Stimulated activated CD8-positive, alpha-beta memory T cell treated with anti-CD3 and anti-CD28 coated beads, Interleukin-15, amount 100 ng/mL, for 4 hours (primary cell): ENCODE measurements around the gene PRMT1.
"Not testable (repeated sequence)": the region's sequence is repeated elsewhere in the genome, so short reads cannot be mapped to it uniquely, and the experiment has no call there.

Experiments
- DNase-seq, 2 donors: peaks; one replicate each; pipeline ENCODE4 v3.0.0-alpha.2; 2020; ENCODE audit warnings: low read depth in 2 of 2

The PRMT1 gene

GRCh38 chr19:49677231-49677900 is at the start of gene PRMT1:
Gene PRMT1 (plus strand): TSS chr19:49677271. CDS start chr19:49677281, 10 bp downstream.
- peak in 1 of 2 donors; percentile 34 for DNase-seq

- no peak for DNase-seq
Observed at GRCh38 chr19:49629659-49630058, 47.4 kb upstream of the PRMT1 start.

GRCh38 chr19:49631014-49631588 is 46.0 kb upstream of the PRMT1 start:
- DNase-seq, result no peak

- no peak for DNase-seq
Observed at GRCh38 chr19:49631610-49632192, 45.4 kb upstream of the PRMT1 start.

- no peak for DNase-seq
Observed at GRCh38 chr19:49632576-49632975, 44.5 kb upstream of the PRMT1 start.

- not testable (repeated sequence) for DNase-seq
Observed at GRCh38 chr19:49633273-49633672, 43.8 kb upstream of the PRMT1 start.

- no peak for DNase-seq
Observed at GRCh38 chr19:49635530-49636232, 41.4 kb upstream of the PRMT1 start.

- DNase-seq, result no peak
Observed at GRCh38 chr19:49636233-49636932, 40.7 kb upstream of the PRMT1 start.

GRCh38 chr19:49637821-49638738 is 39.0 kb upstream of the PRMT1 start:
- no peak for DNase-seq

GRCh38 chr19:49639401-49640112 is 37.5 kb upstream of the PRMT1 start:
- DNase-seq, result no peak

GRCh38 chr19:49640113-49640898 is 36.8 kb upstream of the PRMT1 start, which contains the start of gene RRAS:
Gene RRAS (minus strand): TSS chr19:49640143. CDS start chr19:49640098, 45 bp downstream.
- DNase-seq, result peak; percentile 99 to 100

- peak; percentile 98 to 100 for DNase-seq
Observed at GRCh38 chr19:49641688-49642491, 35.2 kb upstream of the PRMT1 start, which contains the start of gene SCAF1. Gene SCAF1 (plus strand): TSS chr19:49642209. CDS start chr19:49645027, 2,818 bp downstream.

- no peak for DNase-seq
Observed at GRCh38 chr19:49642492-49643035, 34.5 kb upstream of the PRMT1 start.

- DNase-seq, result no peak
Observed at GRCh38 chr19:49643466-49643865, 33.6 kb upstream of the PRMT1 start.

GRCh38 chr19:49645592-49645991 is 31.5 kb upstream of the PRMT1 start:
- no peak for DNase-seq

- no peak for DNase-seq
Observed at GRCh38 chr19:49645995-49646394, 31.1 kb upstream of the PRMT1 start.

GRCh38 chr19:49646586-49646985 is 30.5 kb upstream of the PRMT1 start:
- DNase-seq, result no peak
